H1 (cell line): Measurements from ENCODE around the gene OR2H1. TPM values are rescaled to one million over a fixed set of nuclear protein-coding genes. Genes with fewer than 3 reads are reported as not detected.

Source experiments
- HDAC2 ChIP-seq, 2 experiments: fragments of 300-600 bp in 1 of 2; sonication (generic) in 1 of 2; IDR thresholded peaks; 2 replicates each; pipeline ENCODE4 v1.6.1; 2011 to 2012; ENCODE audit warnings: low read depth in 2 of 2, low read length in 2 of 2, mild to moderate bottlenecking in 2 of 2, moderate library complexity in 2 of 2, borderline replicate concordance in 1 of 2, inconsistent platforms in 1 of 2
- NANOG ChIP-seq: IDR thresholded peaks from 2 replicates; pipeline ENCODE4 v1.6.1; 2011; ENCODE audit warnings: low read length, low read depth, mild to moderate bottlenecking, inconsistent platforms; ENCODE audit not compliant: insufficient read depth, poor library complexity, severe bottlenecking
- PHF8 ChIP-seq: fragments of 200-600 bp; sonication (generic); conservative IDR thresholded peaks from 2 replicates; pipeline ENCODE4 v1.7.1; 2012; ENCODE audit warnings: low read depth, mild to moderate bottlenecking, inconsistent platforms, low read length, moderate library complexity
- RNF2 ChIP-seq: fragments of 200-900, 300-1000 bp; sonication (generic); IDR thresholded peaks from 2 replicates; pipeline ENCODE4 v1.7.1; 2016; ENCODE audit warnings: borderline replicate concordance, low read depth, mild to moderate bottlenecking, antibody characterized with exemption, low read length; ENCODE audit not compliant: poor library complexity, severe bottlenecking; ENCODE audit errors: missing control alignments
- TEAD4 ChIP-seq: IDR thresholded peaks from 2 replicates; pipeline ENCODE4 v1.6.1; 2012; ENCODE audit warnings: low read depth, low read length, inconsistent platforms, mixed read lengths
- polyA plus RNA-seq, 7 experiments: library from polyadenylated mRNA; depleted of rRNA in 3 of 7; stranded (reverse) in 5 of 7; unstranded in 2 of 7; fragments of >200 nt in 5 of 7; fragments of 200-250 nt in 2 of 7; gene quantifications; 1 replicate in 5 of 7; 2 replicates in 1 of 7; 4 replicates in 1 of 7; pipeline versions ENCODE4 v1.2.1 to v1.2.3, GENCODE V29; 2011 to 2013; ENCODE audit warnings: missing spikeins in 2 of 7, mixed read lengths in 2 of 7
- total RNA-seq: library from RNA; stranded (reverse); fragmentation: NEBNext Ultra II Directional; extraction: Animal tissue kit (Norgen Biotek cat#: 25700); gene quantifications from 2 replicates; pipeline ENCODE4 v1.2.1, GENCODE V29; 2021

Gene OR2H1
- total and polyA plus RNA-seq, 2 of the 8 experiments (the other 6 are each of a cell fraction or from before 2014, with no cell fraction given): not detected

DNA sequence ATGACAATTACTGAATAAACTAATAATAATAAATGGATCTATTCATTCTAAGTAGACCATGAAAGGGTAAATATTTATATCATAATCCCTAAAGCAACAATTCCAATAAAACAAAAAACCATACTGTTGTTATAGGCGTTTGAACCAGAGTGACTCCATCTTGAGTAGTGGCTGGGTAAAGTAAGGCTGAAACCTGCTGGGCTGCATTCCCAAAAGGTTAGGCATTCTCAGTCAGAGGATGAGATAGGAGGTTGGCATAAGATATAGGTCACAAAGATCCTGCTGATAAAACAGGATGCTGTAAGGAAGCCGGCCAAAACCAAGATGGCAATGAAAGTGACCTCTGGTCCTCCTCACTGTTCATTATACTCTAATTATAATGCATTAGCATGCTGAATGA lies 8.3 kb downstream of the OR2H1 start (continued):
- TF ChIP-seq RNF2 (no peak), HDAC2 (IDR thresholded peaks at IDR 0.05; ENCODE audit: borderline replicate concordance in 1 of 2, low read depth in 2 of 2, low read length in 2 of 2) (no peak), NANOG (no peak), TEAD4 (no peak), PHF8 (no peak)
